HEK293T (cell line): Measurements from ENCODE around the gene CAMK2A.

Source experiments
- FOXK2 ChIP-seq: fragments of 450-650 bp; IDR thresholded peaks from 2 replicates; pipeline ENCODE4 v1.6.1; 2016; ENCODE audit warnings: mild to moderate bottlenecking
- PKNOX1 ChIP-seq: fragments of 450-650 bp; IDR thresholded peaks from 2 replicates; pipeline ENCODE4 v1.6.1; 2016

- no peak for TF ChIP-seq PKNOX1
- TF ChIP-seq FOXK2, result no peak
These were observed 42.7 kb downstream of the CAMK2A start for GRCh38 chr5:150246835-150247234.
